GM23338 (cell line): ENCODE data around the gene CHN2. TPM values are rescaled to one million over a fixed set of nuclear protein-coding genes. Genes with fewer than 3 reads are reported as not detected.

ENCODE experiments used
- ATAC-seq: fragments of 200-7000 bp; cut with Tn5 transposase; 3 replicates; pipeline ENCODE4 v1.9.1; 2020
- DNase-seq: peaks from one replicate; pipeline ENCODE4 v3.0.0-alpha.2; 2015; ENCODE audit warnings: low spot score
- H2AFZ ChIP-seq: fragments of 200-600 bp; sonication (generic); 2 replicates; pipeline ENCODE4 v1.8.0; 2016; ENCODE audit warnings: antibody characterized with exemption, mild to moderate bottlenecking, moderate library complexity
- H3F3A ChIP-seq: fragments of 200-600 bp; sonication (generic); replicated peaks from 2 replicates; pipeline ENCODE4 v1.8.0; 2017; ENCODE audit warnings: antibody characterized with exemption, mixed run types, low read depth
- H3K27ac ChIP-seq: fragments of 200-600 bp; sonication (generic); 2 replicates; pipeline ENCODE4 v1.6.1; 2016; ENCODE audit warnings: low read depth
- H3K27me3 ChIP-seq: fragments of 200-600 bp; sonication (generic); 2 replicates; pipeline ENCODE4 v1.8.0; 2016; ENCODE audit warnings: mild to moderate bottlenecking, mixed run types, moderate library complexity; ENCODE audit not compliant: insufficient read depth
- H3K36me3 ChIP-seq: fragments of 200-600 bp; sonication (generic); 2 replicates; pipeline ENCODE4 v1.8.0; 2016; ENCODE audit warnings: mild to moderate bottlenecking; ENCODE audit not compliant: insufficient read depth
- H3K4me1 ChIP-seq: fragments of 200-600 bp; sonication (generic); 2 replicates; pipeline ENCODE4 v1.8.0; 2016; ENCODE audit warnings: mild to moderate bottlenecking, moderate library complexity; ENCODE audit not compliant: insufficient read depth
- H3K4me2 ChIP-seq: fragments of 200-600 bp; sonication (generic); 2 replicates; pipeline ENCODE4 v1.7.1; 2017; ENCODE audit warnings: mixed run types
- H3K4me3 ChIP-seq: fragments of 200-600 bp; sonication (generic); 2 replicates; pipeline ENCODE4 v1.6.1; 2016; ENCODE audit warnings: mixed run types
- H3K79me2 ChIP-seq: fragments of 200-600 bp; sonication (generic); replicated peaks from 2 replicates; pipeline ENCODE4 v1.8.0; 2017; ENCODE audit warnings: mild to moderate bottlenecking; ENCODE audit not compliant: insufficient read depth
- H3K9me2 ChIP-seq: fragments of 200-600 bp; sonication (generic); 2 replicates; pipeline ENCODE4 v1.8.0; 2017; ENCODE audit not compliant: insufficient read depth
- H4K20me1 ChIP-seq: fragments of 200-600 bp; sonication (generic); replicated peaks from 2 replicates; pipeline ENCODE4 v1.8.0; 2017; ENCODE audit warnings: mild to moderate bottlenecking; ENCODE audit not compliant: insufficient read depth
- H3K27ac Mint-ChIP-seq: 2 replicates; pipeline ENCODE4 v1.8.0; 2020; ENCODE audit warnings: inconsistent platforms, mild to moderate bottlenecking, moderate library complexity, mixed read lengths
- H3K27me3 Mint-ChIP-seq: 3 replicates; pipeline ENCODE4 v1.8.0; 2022; ENCODE audit warnings: low read depth, mild to moderate bottlenecking, moderate library complexity, mixed read lengths, inconsistent platforms; ENCODE audit not compliant: insufficient read depth, poor library complexity
- H3K36me3 Mint-ChIP-seq: 3 replicates; pipeline ENCODE4 v1.8.0; 2021; ENCODE audit warnings: low read depth, mild to moderate bottlenecking, inconsistent platforms, moderate library complexity, mixed read lengths
- H3K4me1 Mint-ChIP-seq: 3 replicates; pipeline ENCODE4 v1.8.0; 2020; ENCODE audit warnings: mild to moderate bottlenecking, inconsistent platforms, mixed read lengths
- H3K4me3 Mint-ChIP-seq: 3 replicates; pipeline ENCODE4 v1.8.0; 2021; ENCODE audit warnings: moderate library complexity, mild to moderate bottlenecking, inconsistent platforms, mixed read lengths
- H3K9me3 Mint-ChIP-seq: 3 replicates; pipeline ENCODE4 v1.8.0; 2020; ENCODE audit warnings: moderate library complexity, mild to moderate bottlenecking, inconsistent platforms, mixed read lengths
- CREB1 ChIP-seq: fragments of 250-450 bp; sonication (Bioruptor Pico); IDR thresholded peaks from 2 replicates; pipeline ENCODE4 v1.5.0; 2020; ENCODE audit warnings: low read depth, mild to moderate bottlenecking, moderate library complexity
- CTCF ChIP-seq, 2 experiments: fragments of 200-600 bp in 1 of 2; sonication (generic) in 1 of 2; conservative IDR thresholded peaks; 2 replicates each; pipeline versions ENCODE4 v1.5.1 to v1.6.1; 2016 to 2017; ENCODE audit warnings: antibody characterized with exemption in 2 of 2, low read depth in 2 of 2, mild to moderate bottlenecking in 2 of 2, moderate library complexity in 1 of 2
- ETS1 ChIP-seq: IDR thresholded peaks from 2 replicates; pipeline ENCODE4 v1.6.1; 2016; ENCODE audit warnings: antibody characterized with exemption
- EZH2 ChIP-seq: fragments of 200-600 bp; sonication (generic); IDR thresholded peaks from one replicate; pipeline ENCODE4 v1.8.0; 2017; ENCODE audit warnings: antibody characterized with exemption, mild to moderate bottlenecking, low read depth; ENCODE audit not compliant: unreplicated experiment
- EZH2phosphoT487 ChIP-seq: fragments of 200-600 bp; sonication (generic); IDR thresholded peaks from one replicate; pipeline ENCODE4 v1.8.1; 2018; ENCODE audit warnings: antibody characterized with exemption; ENCODE audit not compliant: unreplicated experiment
- JUNB ChIP-seq: IDR thresholded peaks from one replicate; pipeline ENCODE4 v1.6.1; 2016; ENCODE audit warnings: antibody characterized with exemption; ENCODE audit not compliant: unreplicated experiment
- REST ChIP-seq: IDR thresholded peaks from one replicate; pipeline ENCODE4 v1.6.1; 2018; ENCODE audit warnings: antibody characterized with exemption; ENCODE audit not compliant: unreplicated experiment
- STAT1 ChIP-seq: IDR thresholded peaks from one replicate; pipeline ENCODE4 v1.6.1; 2016; ENCODE audit warnings: antibody characterized with exemption; ENCODE audit not compliant: unreplicated experiment
- ZNF331 ChIP-seq: fragments of 250-450 bp; sonication (Bioruptor Pico); IDR thresholded peaks from 2 replicates; pipeline ENCODE4 v1.5.0; 2020; ENCODE audit warnings: low read depth, mild to moderate bottlenecking, moderate library complexity
- ZNF462 ChIP-seq: fragments of 250-450 bp; sonication (Bioruptor Pico); IDR thresholded peaks from 2 replicates; pipeline ENCODE4 v1.5.0; 2020; ENCODE audit warnings: mild to moderate bottlenecking, moderate library complexity
- polyA plus RNA-seq: library from polyadenylated mRNA; unstranded; fragments of >200 nt; fragmentation: Nextera tagmentation; extraction: Ambion mirVana; gene quantifications from 2 replicates; pipeline ENCODE4 v1.2.1, GENCODE V29; 2016
- total RNA-seq: library from RNA; depleted of rRNA; stranded (reverse); fragments of >200 nt; shearing (Covaris generic); gene quantifications from 2 replicates; pipeline ENCODE4 v1.2.3, GENCODE V29; 2014

CHN2 gene
- total and polyA plus RNA-seq, 2 experiments from 2014 or later: 6.1 to 7.5 TPM

GRCh38 chr7:29416276-29416937, 221.8 kb downstream of the CHN2 start:
- Mint-ChIP-seq H3K27me3 (no peaks in the 10 kb centered on the region), H3K4me1 (0 out of 3 replicates have a peak, but pooled peaks cover 5% of the 10 kb centered on the region), H3K27ac (no peak overlapping the region), H3K36me3 (no peaks in the 10 kb centered on the region), H3K9me3 (no peaks in the 10 kb centered on the region), H3K4me3 (no peak overlapping the region)
- Histone ChIP-seq H3F3A (no peaks in the 10 kb centered on the region), H3K27me3 (no peaks in the 10 kb centered on the region), H2AFZ (no peak overlapping the region), H3K4me1 (no peaks in the 10 kb centered on the region), H3K4me2 (no peak overlapping the region), H3K4me3 (no peak overlapping the region), H3K9me2 (no peaks in the 10 kb centered on the region), H3K27ac (no peak overlapping the region), H4K20me1 (no peaks in the 10 kb centered on the region), H3K79me2 (no peaks in the 10 kb centered on the region), H3K36me3 (no peaks in the 10 kb centered on the region)
- no peak for ATAC-seq
- DNase-seq: no peak
- TF ChIP-seq ZNF331: no peak
- no peak for TF ChIP-seq CTCF (conservative IDR thresholded peaks at IDR 0.05; ENCODE audit: low read depth in 2 of 2)
- TF ChIP-seq EZH2: no peak
- no peak for TF ChIP-seq STAT1
- TF ChIP-seq REST: no peak
- no peak for TF ChIP-seq EZH2phosphoT487
- TF ChIP-seq ZNF462 (CRISPR knock-in tag): no peak
- TF ChIP-seq CREB1 (CRISPR knock-in tag): no peak
- TF ChIP-seq JUNB: no peak
- no peak for TF ChIP-seq ETS1
